Ovary (tissue), 9 donors: Measurements from ENCODE around the gene DGKI. TPM values are rescaled to one million over a fixed set of nuclear protein-coding genes. Genes with fewer than 3 reads are reported as not detected.

Experiments
- DNase-seq, 5 donors: peaks; one replicate each; pipeline ENCODE4 v3.0.0-alpha.2; 2019 to 2020
- H3K27ac ChIP-seq, 2 donors: fragments of 200-600 bp; one replicate each; pipeline versions ENCODE4 v1.5.1 to v1.8.0; 2019 to 2022
- H3K27me3 ChIP-seq: fragments of 200-600 bp; one replicate; pipeline ENCODE4 v1.8.0; 2022
- H3K36me3 ChIP-seq: fragments of 200-600 bp; sonication (generic); one replicate; pipeline ENCODE4 v1.5.1; 2019
- H3K4me1 ChIP-seq: one replicate; pipeline ENCODE4 v1.8.1; 2013; ENCODE audit warnings: mild to moderate bottlenecking, moderate library complexity; ENCODE audit not compliant: insufficient read depth
- H3K4me3 ChIP-seq: fragments of 200-600 bp; sonication (generic); one replicate; pipeline ENCODE4 v1.5.1; 2017
- H3K9me3 ChIP-seq, 2 donors: fragments of 200-600 bp in 1 of 2; sonication (generic) in 1 of 2; one replicate each; pipeline versions ENCODE4 v1.5.1 to v1.8.1; 2013 to 2019; ENCODE audit warnings: mild to moderate bottlenecking in 1 of 2, moderate library complexity in 1 of 2
- CTCF ChIP-seq, 3 donors: fragments of 450-650 bp in 2 of 3; fragments of 200-600 bp in 1 of 3; IDR thresholded peaks; one replicate each; pipeline versions ENCODE4 v1.5.1 to v1.8.0; 2016 to 2022; ENCODE audit warnings: antibody characterized with exemption in 3 of 3, mild to moderate bottlenecking in 1 of 3
- EP300 ChIP-seq: sonication (generic); formaldehyde crosslinking; IDR thresholded peaks from one replicate; pipeline ENCODE4 v1.6.1; 2017; ENCODE audit warnings: antibody characterized with exemption
- POLR2A ChIP-seq: fragments of 450-650 bp; IDR thresholded peaks from one replicate; pipeline ENCODE4 v1.6.1; 2017; ENCODE audit warnings: antibody characterized with exemption, mild to moderate bottlenecking, moderate library complexity
- WGBS, 3 donors: extraction: QIAGEN DNeasy Blood & Tissue Kit in 1 of 3; methylation state at CpG; one replicate each; pipeline versions ENCODE4 v1.1.5 to v1.1.7; 2013 to 2017; 5-methylcytosine and 5-hydroxymethylcytosine counted together
- intact Hi-C, 4 donors: fragments of 100-400 bp; cut with DNase I; formaldehyde crosslinking; loops; one replicate each; pipeline versions ENCODE4 v1.11.0 to v1.15.1; 2022 to 2023
- polyA plus RNA-seq, 2 donors: library from polyadenylated mRNA; stranded (reverse); fragments of 200-250 nt in 1 of 2; fragments of 350-450 nt in 1 of 2; fragmentation: Illumina TruSeq in 1 of 2; extraction: RNeasy Lipid Tissue Mini Kit (QIAGEN cat#74804) in 1 of 2; gene quantifications; one replicate each; pipeline ENCODE4 v1.2.3, GENCODE V29; 2013 to 2014
- total RNA-seq, 7 donors: library from RNA; depleted of rRNA in 2 of 7; stranded (reverse); fragments of >200 nt in 2 of 7; fragmentation: NEBNext Ultra II Directional in 3 of 7; extraction: Animal tissue kit (Norgen Biotek cat#: 25700) in 3 of 7; gene quantifications; one replicate each; pipeline versions ENCODE4 v1.1.0 to v1.2.4, GENCODE V29; 2016 to 2023
- donor health status: DM: no; HTN: no; CAD: no; lungs with moderate emphysema.
- donor health status: DM: no; HTN: no; CAD: no.
- donor health status: Bipolar disorder and iron deficiency.
- donor health status: DM: yes; HTN: yes; CAD: no.
- donor health status: DM: no; HTN: no; CAD: no.
- donor health status: DM: yes; HTN: yes; CAD: no.

DGKI gene
- total and polyA plus RNA-seq, 9 donors, result 0.10 to 1.3 (median 0.29) TPM

GRCh38 chr7:137703291-137704010 is 143.3 kb downstream of the DGKI start:
- 84 to 90% (median 89%) methylated on average over 3 of the region's 3 CpGs for WGBS, 3 donors
- no peak for TF ChIP-seq CTCF (IDR thresholded peaks at IDR 0.05)

GRCh38 chr7:137696988-137697387 is 149.8 kb downstream of the DGKI start:
- H3K27me3 ChIP-seq, result no peaks in the 10 kb centered on the region
- H3K4me1 ChIP-seq, result no peaks in the 10 kb centered on the region
- H3K27ac ChIP-seq, result no peak overlapping the region
- 94 to 98% (median 95%) methylated on average over 1 of the region's 1 CpG for WGBS, 3 donors
- H3K9me3 ChIP-seq, result no peaks in the 10 kb centered on the region
- no peak for TF ChIP-seq EP300
- TF ChIP-seq POLR2A, result no peak
- TF ChIP-seq CTCF (IDR thresholded peaks at IDR 0.05), result no peak
- intact Hi-C loops, result no loop called here
- H3K36me3 ChIP-seq, result no peaks in the 10 kb centered on the region
- H3K4me3 ChIP-seq, result no peak overlapping the region
- no peak for DNase-seq

More at GRCh38 chr7:137703291-137704010, 143.3 kb downstream of the DGKI start:
- Histone ChIP-seq H3K9me3 (no peaks in the 10 kb centered on the region), H3K27ac (no peak overlapping the region), H3K4me3 (no peak overlapping the region), H3K27me3 (no peaks in the 10 kb centered on the region), H3K4me1 (no peaks in the 10 kb centered on the region), H3K36me3 (no peaks in the 10 kb centered on the region)
- no peak for DNase-seq
- intact Hi-C loops, result no loop called here

- DNase-seq, result no peak
- WGBS, 3 donors, result 89 to 91% (median 90%) methylated on average over 2 of the region's 2 CpGs
- H3K36me3 ChIP-seq, result no peaks in the 10 kb centered on the region
- no peaks in the 10 kb centered on the region for H3K27me3 ChIP-seq
- intact Hi-C loops, result no loop called here
- TF ChIP-seq EP300 (no peak), CTCF (IDR thresholded peaks at IDR 0.05) (no peak), POLR2A (no peak)
- H3K4me3 ChIP-seq, result no peak overlapping the region
- no peaks in the 10 kb centered on the region for H3K4me1 ChIP-seq
- no peak overlapping the region for H3K27ac ChIP-seq
- H3K9me3 ChIP-seq, result no peaks in the 10 kb centered on the region
Observed at GRCh38 chr7:137696376-137696775, 150.4 kb downstream of the DGKI start.

GRCh38 chr7:137695942-137696341 is 150.8 kb downstream of the DGKI start:
- 68 to 71% (median 69%) methylated on average over 7 of the region's 7 CpGs for WGBS, 3 donors
- H3K4me3 ChIP-seq, result no peak overlapping the region
- no peaks in the 10 kb centered on the region for H3K27me3 ChIP-seq
- no peaks in the 10 kb centered on the region for H3K36me3 ChIP-seq
- no peak for DNase-seq
- no peaks in the 10 kb centered on the region for H3K4me1 ChIP-seq
- no peaks in the 10 kb centered on the region for H3K9me3 ChIP-seq
- TF ChIP-seq EP300 (no peak), POLR2A (no peak), CTCF (IDR thresholded peaks at IDR 0.05) (no peak)
- intact Hi-C loops, result no loop called here
- H3K27ac ChIP-seq, result no peak overlapping the region
